ENCODE measurements around the gene GPR55.

DNA sequence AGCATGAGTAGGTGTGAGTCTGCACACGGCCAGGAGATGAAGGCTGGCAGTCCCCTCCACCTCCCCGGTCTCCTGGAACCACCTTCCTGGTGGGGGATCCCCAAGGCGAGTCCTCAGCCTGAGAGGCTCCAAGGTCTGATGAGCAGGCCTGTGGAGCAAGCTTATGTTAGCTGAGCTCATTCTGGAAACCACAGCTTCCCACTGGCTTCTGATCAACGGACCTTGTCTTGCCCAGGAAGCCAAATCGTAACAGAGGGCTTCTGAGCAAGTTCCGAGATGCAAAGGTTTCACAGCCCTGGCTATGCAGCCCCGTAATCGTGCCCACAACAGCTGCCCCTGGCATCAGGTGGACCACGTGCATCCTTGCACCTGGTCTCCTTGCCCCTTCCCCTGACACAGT is 28.8 kb upstream of the GPR55 start:
- TF ChIP-seq KLF1 (tag by site-specific recombination; IDR thresholded peaks at IDR 0.05) (no peak), SALL2 (tag by site-specific recombination; IDR thresholded peaks at IDR 0.05; ENCODE audit: borderline replicate concordance) (no peak)
